ENCODE measurements around the gene TMEM59L. TPM values are rescaled to one million over a fixed set of nuclear protein-coding genes. Genes with fewer than 3 reads are reported as not detected.

The TMEM59L gene
- total RNA-seq, 1 donor from 2014 or later: 5.6 TPM

DNA sequence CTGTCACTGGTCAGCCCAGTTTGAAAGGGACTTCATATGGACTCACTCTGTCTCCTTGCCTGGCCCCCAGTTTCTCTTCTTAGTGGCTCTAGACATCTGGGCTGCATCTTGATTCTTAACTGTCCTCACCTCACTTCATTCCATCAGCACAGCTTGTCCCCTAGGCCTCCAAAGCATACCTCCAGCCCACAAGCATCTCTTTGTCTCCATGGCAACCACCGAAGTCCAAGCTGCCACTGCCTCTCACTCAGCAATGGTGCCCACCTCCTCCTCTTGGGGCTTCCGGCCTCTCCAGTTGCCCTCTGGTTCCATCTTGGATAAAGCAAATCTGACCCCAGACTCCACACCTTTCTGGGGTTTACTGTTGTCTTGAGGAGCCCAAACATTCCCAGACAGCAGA is 14.2 kb downstream of the TMEM59L start:
- H3K4me3 ChIP-seq (ENCODE audit: insufficient read depth, low read depth, low read length): no peak overlapping the region
- no peaks in the 10 kb centered on the region for H3K4me1 Mint-ChIP-seq (ENCODE audit: low read depth, unreplicated experiment)
- no peaks in the 10 kb centered on the region for H3K9me3 ChIP-seq (ENCODE audit: insufficient read depth, low read depth, low read length)
- H3K27me3 ChIP-seq (ENCODE audit: insufficient read depth, low read length): no peaks in the 10 kb centered on the region
- FAIRE-seq (no peak), DNase-seq (ENCODE audit: low read depth) (no peak)
- no peaks in the 10 kb centered on the region for H3K4me1 ChIP-seq (ENCODE audit: insufficient read depth, low read length)
- peaks cover 5% of the 10 kb centered on the region for H3K9me3 Mint-ChIP-seq (ENCODE audit: unreplicated experiment)
- no peaks in the 10 kb centered on the region for H3K36me3 Mint-ChIP-seq (ENCODE audit: low read depth, unreplicated experiment)
- H3K27ac ChIP-seq (ENCODE audit: low read depth, low read length): no peak overlapping the region
- H3K4me2 ChIP-seq (ENCODE audit: low read length): no peak overlapping the region
- no peaks in the 10 kb centered on the region for H4K20me1 ChIP-seq (ENCODE audit: insufficient read depth, low read length)
- H3K9ac ChIP-seq (ENCODE audit: low read length): no peak overlapping the region
- peaks cover 35% of the 10 kb centered on the region for H3K27me3 Mint-ChIP-seq (ENCODE audit: low read depth, unreplicated experiment)
- H3K4me3 Mint-ChIP-seq (ENCODE audit: unreplicated experiment): no peak overlapping the region
- H3K27ac Mint-ChIP-seq (ENCODE audit: unreplicated experiment): no peak overlapping the region
- no peaks in the 10 kb centered on the region for H3K79me2 ChIP-seq (ENCODE audit: insufficient read depth, low read length)
- H3K36me3 ChIP-seq (ENCODE audit: insufficient read depth, low read length): no peaks in the 10 kb centered on the region
- no peak overlapping the region for H2AFZ ChIP-seq (ENCODE audit: low read depth, low read length)
- TF ChIP-seq, protein P1, sequence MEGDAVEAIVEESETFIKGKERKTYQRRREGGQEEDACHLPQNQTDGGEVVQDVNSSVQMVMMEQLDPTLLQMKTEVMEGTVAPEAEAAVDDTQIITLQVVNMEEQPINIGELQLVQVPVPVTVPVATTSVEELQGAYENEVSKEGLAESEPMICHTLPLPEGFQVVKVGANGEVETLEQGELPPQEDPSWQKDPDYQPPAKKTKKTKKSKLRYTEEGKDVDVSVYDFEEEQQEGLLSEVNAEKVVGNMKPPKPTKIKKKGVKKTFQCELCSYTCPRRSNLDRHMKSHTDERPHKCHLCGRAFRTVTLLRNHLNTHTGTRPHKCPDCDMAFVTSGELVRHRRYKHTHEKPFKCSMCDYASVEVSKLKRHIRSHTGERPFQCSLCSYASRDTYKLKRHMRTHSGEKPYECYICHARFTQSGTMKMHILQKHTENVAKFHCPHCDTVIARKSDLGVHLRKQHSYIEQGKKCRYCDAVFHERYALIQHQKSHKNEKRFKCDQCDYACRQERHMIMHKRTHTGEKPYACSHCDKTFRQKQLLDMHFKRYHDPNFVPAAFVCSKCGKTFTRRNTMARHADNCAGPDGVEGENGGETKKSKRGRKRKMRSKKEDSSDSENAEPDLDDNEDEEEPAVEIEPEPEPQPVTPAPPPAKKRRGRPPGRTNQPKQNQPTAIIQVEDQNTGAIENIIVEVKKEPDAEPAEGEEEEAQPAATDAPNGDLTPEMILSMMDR (IDR thresholded peaks at IDR 0.05; ENCODE audit: insufficient read depth, low read depth, low read length): no peak
- no peak for TF ChIP-seq EZH2 (IDR thresholded peaks at IDR 0.05; ENCODE audit: insufficient read depth, low read length)

GRCh38 chr19:18629166-18630088 is 16.8 kb downstream of the TMEM59L start:
- no peak overlapping the region for H3K4me2 ChIP-seq (ENCODE audit: low read length)
- Mint-ChIP-seq H3K9me3 (ENCODE audit: unreplicated experiment) (peaks cover 5% of the 10 kb centered on the region), H3K27ac (ENCODE audit: unreplicated experiment) (no peak overlapping the region), H3K4me1 (ENCODE audit: low read depth, unreplicated experiment) (no peaks in the 10 kb centered on the region), H3K27me3 (ENCODE audit: low read depth, unreplicated experiment) (peaks cover 37% of the 10 kb centered on the region), H3K36me3 (ENCODE audit: low read depth, unreplicated experiment) (no peaks in the 10 kb centered on the region), H3K4me3 (ENCODE audit: unreplicated experiment) (no peak overlapping the region)
- no peaks in the 10 kb centered on the region for H3K9me3 ChIP-seq (ENCODE audit: insufficient read depth, low read depth, low read length)
- no peaks in the 10 kb centered on the region for H4K20me1 ChIP-seq (ENCODE audit: insufficient read depth, low read length)
- no peak overlapping the region for H3K27ac ChIP-seq (ENCODE audit: low read depth, low read length)
- H3K4me1 ChIP-seq (ENCODE audit: insufficient read depth, low read length): no peaks in the 10 kb centered on the region
- H3K36me3 ChIP-seq (ENCODE audit: insufficient read depth, low read length): no peaks in the 10 kb centered on the region
- no peak overlapping the region for H3K4me3 ChIP-seq (ENCODE audit: insufficient read depth, low read depth, low read length)
- FAIRE-seq (no peak), DNase-seq (ENCODE audit: low read depth) (no peak)
- no peak for TF ChIP-seq EZH2 (IDR thresholded peaks at IDR 0.05; ENCODE audit: insufficient read depth, low read length)
- TF ChIP-seq, protein P1 (IDR thresholded peaks at IDR 0.05; ENCODE audit: insufficient read depth, low read depth, low read length): no peak
- H2AFZ ChIP-seq (ENCODE audit: low read depth, low read length): no peak overlapping the region
- H3K79me2 ChIP-seq (ENCODE audit: insufficient read depth, low read length): no peaks in the 10 kb centered on the region
- no peak overlapping the region for H3K9ac ChIP-seq (ENCODE audit: low read length)
- peaks cover under 1% of the 10 kb centered on the region for H3K27me3 ChIP-seq (ENCODE audit: insufficient read depth, low read length)

- no peak for FAIRE-seq
Observed at GRCh38 chr19:18633321-18633720, 20.7 kb downstream of the TMEM59L start.

More at GRCh38 chr19:18633321-18633720, 20.7 kb downstream of the TMEM59L start:
- Histone ChIP-seq H3K9me3 (ENCODE audit: insufficient read depth, low read depth, low read length) (no peaks in the 10 kb centered on the region), H4K20me1 (ENCODE audit: insufficient read depth, low read length) (peaks cover 5% of the 10 kb centered on the region), H3K79me2 (ENCODE audit: insufficient read depth, low read length) (no peaks in the 10 kb centered on the region), H3K27me3 (ENCODE audit: insufficient read depth, low read length) (peaks cover 7% of the 10 kb centered on the region), H3K27ac (ENCODE audit: low read depth, low read length) (no peak overlapping the region), H3K4me1 (ENCODE audit: insufficient read depth, low read length) (no peaks in the 10 kb centered on the region), H3K4me3 (ENCODE audit: insufficient read depth, low read depth, low read length) (no peak overlapping the region), H3K9ac (ENCODE audit: low read length) (no peak overlapping the region), H3K36me3 (ENCODE audit: insufficient read depth, low read length) (no peaks in the 10 kb centered on the region), H2AFZ (ENCODE audit: low read depth, low read length) (no peak overlapping the region), H3K4me2 (ENCODE audit: low read length) (no peak overlapping the region)
- Mint-ChIP-seq H3K4me3 (ENCODE audit: unreplicated experiment) (no peak overlapping the region), H3K9me3 (ENCODE audit: unreplicated experiment) (peaks cover 5% of the 10 kb centered on the region), H3K4me1 (ENCODE audit: low read depth, unreplicated experiment) (no peaks in the 10 kb centered on the region), H3K27me3 (ENCODE audit: low read depth, unreplicated experiment) (peaks cover 32% of the 10 kb centered on the region), H3K36me3 (ENCODE audit: low read depth, unreplicated experiment) (peaks cover under 1% of the 10 kb centered on the region), H3K27ac (ENCODE audit: unreplicated experiment) (no peak overlapping the region)
- TF ChIP-seq, protein P1 (IDR thresholded peaks at IDR 0.05; ENCODE audit: insufficient read depth, low read depth, low read length): no peak
- TF ChIP-seq EZH2 (IDR thresholded peaks at IDR 0.05; ENCODE audit: insufficient read depth, low read length): no peak
- DNase-seq (ENCODE audit: low read depth): no peak
